ENCODE data around the gene DYNC2H1.
"Not testable (repeated sequence)": the region's sequence is repeated elsewhere in the genome, so short reads cannot be mapped to it uniquely, and the experiment has no call there.

GRCh38 chr11:103141986-103142385 lies 32.8 kb downstream of the DYNC2H1 start:
- not testable (repeated sequence) for TF ChIP-seq CTCF, EZH2 (IDR thresholded peaks at IDR 0.05)
